HL-60/S4 treated with retinoic acid at 250 ng/mL for 4 days and 3 days (cell line): ENCODE data around the gene EIF3F.
"Not testable (repeated sequence)": the region's sequence is repeated elsewhere in the genome, so short reads cannot be mapped to it uniquely, and the experiment has no call there.

Source experiments
- in situ Hi-C: fragments of 300-500 bp; cut with MboI; formaldehyde crosslinking; loops from 2 replicates; pipeline ENCODE4 v1.7.0; 2022; ENCODE audit warnings: low sequenced_read_pairs

EIF3F gene

DNA sequence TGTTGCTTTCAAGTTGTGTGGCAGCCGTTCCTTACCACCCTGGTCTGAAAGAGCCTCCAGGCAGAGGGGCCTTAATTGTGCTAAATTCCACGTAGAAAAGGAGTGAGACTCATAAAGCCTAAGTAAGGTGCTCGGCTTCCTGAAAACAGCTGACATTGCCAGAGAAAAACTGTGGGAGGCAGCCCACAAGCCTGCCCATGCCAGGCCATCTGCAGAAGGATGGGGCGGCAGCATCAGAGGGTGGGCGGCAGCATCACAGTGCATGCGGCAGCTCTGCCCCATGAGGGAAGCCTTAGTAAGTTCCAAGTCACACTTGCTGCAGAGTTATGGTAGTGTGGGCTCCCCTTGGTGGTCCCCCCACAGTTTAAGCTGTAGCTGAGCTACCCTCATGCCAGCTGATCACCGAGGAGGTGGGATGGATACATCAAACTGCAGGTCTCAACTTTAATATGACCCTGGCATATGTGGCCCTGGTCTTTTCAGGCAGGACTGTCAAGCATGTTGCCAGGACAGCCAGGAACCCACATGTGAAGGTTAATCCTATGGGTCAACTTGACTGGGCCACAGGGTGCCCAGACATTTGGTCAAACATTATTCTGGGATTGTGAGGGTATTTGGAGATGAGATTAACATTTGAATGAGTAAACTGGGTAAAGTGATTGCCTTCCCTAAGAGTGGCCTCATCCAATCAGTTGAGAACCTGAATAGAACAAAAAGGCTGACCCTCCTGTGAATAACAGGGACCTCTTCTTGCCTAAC, 3.1 kb upstream of the EIF3F start:
- in situ Hi-C loops: no loop called here

DNA sequence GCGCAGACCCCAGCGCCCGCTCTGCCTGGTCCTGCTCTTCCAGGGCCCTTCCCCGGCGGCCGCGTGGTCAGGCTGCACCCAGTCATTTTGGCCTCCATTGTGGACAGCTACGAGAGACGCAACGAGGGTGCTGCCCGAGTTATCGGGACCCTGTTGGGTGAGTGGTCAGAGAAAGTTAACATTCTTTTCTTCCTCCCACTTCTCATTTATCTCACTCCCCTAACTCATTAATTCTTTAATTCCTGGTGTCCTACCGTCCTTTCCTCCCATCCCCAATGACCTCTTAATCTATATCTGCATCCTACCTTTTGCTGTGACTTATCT, 385 bp downstream of the EIF3F start:
- in situ Hi-C loops: not testable (repeated sequence)

DNA sequence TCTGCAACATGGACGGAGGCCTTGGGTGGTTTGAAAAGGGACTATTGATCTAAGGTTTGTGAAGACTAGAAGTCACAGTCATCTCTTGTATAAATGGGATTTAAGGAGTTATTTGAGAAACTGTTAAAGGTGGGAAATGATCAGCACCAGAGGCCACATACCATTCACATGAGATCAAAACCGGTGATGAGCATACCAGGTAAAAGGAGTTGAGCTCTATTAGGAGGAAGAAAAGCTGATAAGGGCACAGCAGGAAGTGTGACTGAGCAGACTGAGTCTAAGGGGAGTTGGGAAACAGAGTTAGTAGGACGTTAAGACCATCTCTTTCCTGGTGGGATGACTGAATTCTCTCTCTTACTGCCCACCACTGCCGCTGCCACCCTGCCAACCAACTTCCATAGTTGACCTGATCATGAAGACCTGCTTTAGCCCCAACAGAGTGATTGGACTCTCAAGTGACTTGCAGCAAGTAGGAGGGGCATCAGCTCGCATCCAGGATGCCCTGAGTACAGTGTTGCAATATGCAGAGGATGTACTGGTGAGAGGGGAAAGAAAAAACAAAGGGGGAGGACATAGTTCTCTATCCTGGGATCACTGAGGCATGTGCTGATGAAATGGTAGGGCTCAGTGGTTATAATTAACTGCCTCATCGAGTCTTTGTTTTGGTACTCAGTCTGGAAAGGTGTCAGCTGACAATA, 7.6 kb downstream of the EIF3F start:
- in situ Hi-C loops: no loop called here

DNA sequence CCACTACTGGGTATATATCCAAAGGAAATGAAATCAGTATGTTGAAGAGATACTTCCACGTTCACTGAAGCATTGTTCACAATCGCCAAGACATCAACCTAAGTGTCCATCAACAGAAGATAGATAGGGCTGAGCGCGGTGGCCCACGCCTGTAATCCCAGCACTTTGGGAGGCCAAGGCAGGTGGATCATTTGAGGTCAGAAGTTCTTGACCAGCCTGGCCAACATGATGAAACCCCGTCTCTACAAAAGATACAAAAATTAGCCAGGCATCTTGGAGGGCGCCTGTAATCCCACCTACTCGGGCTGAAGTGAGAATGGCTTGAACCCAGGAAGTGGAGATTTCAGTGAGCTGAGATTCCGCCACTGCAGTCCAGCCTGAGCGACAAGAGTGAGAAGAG, 12.7 kb downstream of the EIF3F start:
- in situ Hi-C loops: no loop called here

DNA sequence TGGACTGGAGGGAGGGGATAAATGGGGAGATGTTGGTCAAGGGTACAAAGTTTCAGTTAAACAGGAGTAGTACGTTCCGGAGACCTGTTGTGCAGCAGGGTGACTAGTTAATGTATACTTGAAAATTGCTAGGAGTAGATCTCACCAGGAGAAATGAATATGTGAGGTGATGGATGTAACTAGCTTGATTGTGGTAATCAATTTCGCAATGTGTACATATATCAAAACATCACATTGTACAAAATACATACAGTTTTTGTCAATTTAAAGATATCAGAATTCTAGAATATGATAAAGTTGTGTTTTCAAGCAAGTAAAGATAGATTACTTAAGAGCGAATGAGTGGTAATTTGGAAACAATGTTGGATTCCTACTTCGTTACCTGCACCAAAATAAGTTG, 13.3 kb downstream of the EIF3F start:
- in situ Hi-C loops: no loop called here

DNA sequence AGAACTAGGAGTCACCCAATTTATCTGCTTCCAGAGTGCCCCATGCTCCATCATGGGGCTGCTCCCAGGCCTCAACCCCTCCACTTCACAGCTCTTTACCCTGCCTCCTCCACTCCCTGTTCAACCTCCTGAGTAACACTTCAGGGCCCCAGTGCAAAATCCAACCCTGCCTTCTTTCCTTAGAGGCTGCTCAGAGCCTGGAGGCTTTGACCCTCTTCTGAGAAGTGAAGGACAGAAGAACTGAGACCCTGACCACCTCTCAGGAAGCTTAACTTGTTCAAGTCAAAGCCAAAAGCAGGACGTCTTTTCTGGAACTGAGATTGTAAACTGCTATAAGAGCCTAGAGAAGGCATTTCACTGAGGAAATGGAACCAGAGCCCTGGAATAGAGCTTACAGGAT, 15.5 kb downstream of the EIF3F start:
- in situ Hi-C loops: no loop called here

DNA sequence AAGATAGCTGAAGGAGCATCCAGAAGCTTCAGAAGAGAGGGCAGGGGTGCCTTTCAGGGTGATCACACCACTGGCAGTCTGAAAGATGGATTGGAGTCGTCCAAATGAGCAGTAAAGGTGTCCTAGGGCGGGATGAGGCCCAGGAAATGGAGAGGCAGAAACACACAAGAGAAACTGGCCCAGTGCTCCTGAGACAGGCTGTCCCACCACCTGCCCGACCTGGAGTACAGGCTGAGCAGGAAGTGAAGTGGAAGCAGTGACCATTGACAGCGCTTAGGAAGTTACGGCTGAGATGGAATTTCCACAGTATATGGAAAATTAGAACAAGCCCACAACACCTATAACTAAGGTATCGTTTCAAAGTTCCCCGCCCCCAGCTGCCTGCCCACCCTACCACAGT, 16.1 kb downstream of the EIF3F start:
- in situ Hi-C loops: no loop called here

DNA sequence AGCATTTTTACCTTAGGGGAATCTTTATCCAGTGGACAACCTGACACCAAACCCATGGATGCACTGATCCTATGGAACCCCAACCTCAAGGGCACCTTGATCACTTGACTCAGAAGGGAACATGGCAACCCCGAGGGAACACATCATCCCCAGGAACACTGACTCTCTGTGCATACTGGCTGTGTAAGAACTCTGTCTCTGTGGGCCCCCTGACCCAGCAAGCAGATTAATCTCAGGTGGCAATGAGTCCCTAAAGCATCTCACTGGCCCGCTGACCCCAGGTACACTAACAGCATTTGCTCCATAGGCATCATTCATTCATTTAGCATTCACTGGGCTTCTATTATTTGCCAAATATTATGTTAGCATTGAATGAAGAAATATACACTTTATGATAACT, 16.9 kb downstream of the EIF3F start:
- in situ Hi-C loops: no loop called here

DNA sequence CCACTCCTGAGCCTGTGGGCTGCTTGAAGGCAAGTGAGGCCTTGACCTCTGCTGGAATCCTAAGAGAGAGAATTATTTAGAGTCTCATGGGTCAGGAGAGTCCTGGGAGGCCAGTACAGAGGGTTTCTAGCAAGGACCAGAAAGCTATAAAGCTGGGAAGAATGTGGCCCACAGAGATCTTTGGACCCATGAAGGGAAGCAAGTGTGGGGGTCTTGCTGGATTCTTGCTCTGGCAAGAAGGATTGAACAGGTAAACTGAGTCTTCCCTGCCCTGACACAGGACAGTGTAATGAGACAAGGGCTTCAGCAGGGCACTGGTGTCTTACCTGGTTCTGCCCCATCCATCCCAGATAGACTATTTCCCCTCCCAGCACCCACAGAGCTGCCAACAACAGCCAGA, 18.4 kb downstream of the EIF3F start:
- in situ Hi-C loops: no loop called here

DNA sequence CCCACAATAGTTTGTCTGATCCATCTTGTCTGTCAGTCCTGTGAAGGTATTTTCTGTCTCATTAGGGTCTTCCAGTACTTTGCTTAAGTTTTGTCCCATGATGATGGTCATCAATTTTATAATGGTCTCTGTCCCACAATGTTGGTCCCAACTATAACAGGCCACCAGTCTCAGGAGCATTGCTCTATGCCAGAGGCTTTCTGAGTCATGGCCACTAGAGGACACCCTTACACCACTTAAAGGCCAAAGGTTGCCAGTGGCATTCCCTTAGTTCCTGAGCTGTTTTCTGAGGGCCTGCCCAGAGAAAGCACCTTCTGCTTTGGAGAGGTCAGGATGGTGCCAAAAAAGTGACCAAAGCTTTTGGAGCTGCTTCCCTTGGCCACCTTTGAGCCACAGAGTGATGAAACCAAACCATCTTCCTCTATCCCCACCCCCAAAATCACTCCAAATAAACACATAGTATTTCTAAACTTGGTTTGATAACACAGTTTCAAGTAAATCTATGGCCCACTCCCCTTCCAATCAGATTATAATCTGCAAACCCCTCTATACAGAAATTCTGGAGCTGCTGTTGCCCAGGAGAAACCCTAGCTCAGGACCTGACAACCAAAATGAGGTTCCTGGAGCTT, 19.3 kb downstream of the EIF3F start:
- in situ Hi-C loops: no loop called here

DNA sequence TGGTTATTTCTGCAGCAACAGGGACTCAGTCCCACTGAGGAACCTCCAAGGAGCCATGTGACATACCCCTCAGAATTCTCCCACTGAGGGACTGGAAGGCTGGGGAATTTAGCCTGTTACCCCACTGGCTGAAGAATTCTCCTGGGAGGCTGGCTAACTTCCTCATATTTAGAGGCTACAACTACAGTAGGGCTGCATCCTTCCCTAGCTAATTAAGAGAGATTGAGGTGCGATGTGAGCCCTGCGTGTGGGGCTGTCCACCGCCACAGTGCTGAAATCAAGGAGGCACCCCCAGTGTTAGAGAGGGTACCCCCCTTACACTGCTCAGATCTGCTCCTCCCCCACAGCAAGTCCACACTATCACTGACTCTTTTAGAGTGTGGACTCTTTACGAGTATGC, 21.1 kb downstream of the EIF3F start:
- in situ Hi-C loops: no loop called here

DNA sequence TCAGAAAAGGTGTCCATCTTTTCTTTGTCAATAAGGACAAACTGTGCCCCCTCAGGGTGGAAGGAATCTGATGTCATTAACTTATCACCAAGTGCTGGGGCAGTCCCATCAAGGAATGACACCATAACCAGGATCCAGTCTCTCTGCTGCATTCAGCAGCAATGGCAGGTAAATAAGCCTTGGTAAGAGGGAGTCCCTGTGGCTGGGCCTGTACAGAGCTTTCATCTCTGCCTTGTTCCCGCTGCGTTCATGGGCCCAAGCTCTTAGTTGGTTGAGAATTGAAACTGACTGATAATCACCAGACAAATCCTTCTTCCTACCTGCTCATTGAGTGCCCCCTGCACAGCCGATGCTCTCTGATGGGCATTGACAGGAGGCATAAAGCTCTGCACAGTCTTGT, 22.7 kb downstream of the EIF3F start:
- in situ Hi-C loops: no loop called here

DNA sequence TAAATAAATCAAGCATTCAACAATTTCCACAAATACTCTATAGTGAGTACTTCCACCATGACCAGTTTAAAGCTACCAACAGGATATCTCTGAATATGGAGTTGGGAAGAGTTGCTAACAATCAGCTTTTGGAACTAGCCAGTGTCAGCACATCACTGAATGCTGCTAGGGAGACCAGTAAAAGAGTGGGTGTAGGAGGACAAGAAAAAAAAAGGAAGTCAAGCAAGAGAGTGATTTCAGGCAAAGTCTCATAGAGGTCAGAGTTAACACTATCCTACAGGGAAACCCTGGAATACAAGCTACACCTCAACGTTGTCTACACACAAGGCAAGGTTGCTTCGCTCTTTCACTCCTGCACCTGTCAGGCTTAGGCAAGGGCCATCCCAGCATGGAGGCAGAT, 24.2 kb downstream of the EIF3F start:
- in situ Hi-C loops: no loop called here

DNA sequence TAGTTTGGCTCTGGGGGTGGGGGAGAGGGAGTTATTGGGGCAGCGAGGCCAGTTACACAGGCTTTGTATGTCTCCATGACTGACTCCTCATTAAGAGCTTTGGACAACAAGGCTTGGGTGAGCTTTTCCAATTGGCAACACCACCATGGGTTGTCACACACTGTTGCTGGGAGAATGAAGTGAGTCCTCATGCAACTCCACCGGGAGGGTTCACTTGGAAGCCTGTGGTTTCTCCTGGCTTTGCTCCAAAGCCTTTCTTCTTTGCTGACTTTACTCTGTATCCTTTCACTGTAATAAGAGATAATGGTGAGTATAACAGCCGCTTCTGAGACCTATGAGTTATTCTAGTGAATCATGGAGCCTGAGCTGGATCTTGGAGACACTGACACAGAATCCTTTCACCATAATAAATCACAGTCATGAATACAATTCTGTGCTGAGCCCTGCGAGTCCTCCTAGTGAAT, 24.9 kb downstream of the EIF3F start:
- in situ Hi-C loops: no loop called here

DNA sequence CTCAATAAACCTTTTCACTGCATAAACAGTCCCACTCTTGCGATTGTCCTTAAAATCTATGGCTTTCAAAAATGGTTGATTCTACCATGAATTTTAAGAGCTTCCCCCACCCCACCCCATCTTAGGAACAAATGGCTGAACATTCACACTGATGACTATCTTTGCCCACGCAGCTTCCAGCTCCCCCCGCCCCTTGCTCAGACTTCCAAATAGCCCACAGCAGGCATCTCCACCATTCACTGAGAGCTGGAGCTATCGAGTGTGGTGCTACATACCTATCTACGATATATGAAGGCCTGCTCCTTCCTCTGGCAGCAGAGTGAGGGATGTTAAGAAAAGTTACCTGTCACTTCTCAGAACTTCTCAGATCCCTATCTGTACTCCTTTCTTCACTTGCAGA, 26.7 kb downstream of the EIF3F start:
- in situ Hi-C loops: no loop called here

DNA sequence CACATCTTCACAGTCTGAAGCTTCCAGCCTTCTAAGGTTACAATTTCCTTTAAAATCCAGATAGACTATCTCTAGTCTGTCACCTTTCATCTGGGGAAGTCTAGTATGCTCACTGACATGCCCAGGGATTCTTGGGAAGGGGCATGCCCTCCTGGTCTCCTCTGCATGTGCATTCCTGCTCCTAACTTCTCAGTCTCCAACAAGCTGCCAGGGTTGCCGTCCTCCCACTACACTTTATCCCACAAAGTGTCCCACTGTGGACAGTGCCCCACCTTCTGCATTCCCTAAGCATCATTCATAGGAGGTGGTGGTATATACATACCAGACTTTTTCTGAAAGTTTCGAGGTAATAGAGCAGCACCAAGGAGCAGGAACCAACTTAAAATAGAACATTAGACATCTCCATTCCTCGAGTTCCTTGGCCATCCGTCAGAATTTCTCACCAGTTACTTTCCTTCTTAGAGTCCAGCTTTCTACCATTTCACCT, 28.7 kb downstream of the EIF3F start:
- in situ Hi-C loops: no loop called here

DNA sequence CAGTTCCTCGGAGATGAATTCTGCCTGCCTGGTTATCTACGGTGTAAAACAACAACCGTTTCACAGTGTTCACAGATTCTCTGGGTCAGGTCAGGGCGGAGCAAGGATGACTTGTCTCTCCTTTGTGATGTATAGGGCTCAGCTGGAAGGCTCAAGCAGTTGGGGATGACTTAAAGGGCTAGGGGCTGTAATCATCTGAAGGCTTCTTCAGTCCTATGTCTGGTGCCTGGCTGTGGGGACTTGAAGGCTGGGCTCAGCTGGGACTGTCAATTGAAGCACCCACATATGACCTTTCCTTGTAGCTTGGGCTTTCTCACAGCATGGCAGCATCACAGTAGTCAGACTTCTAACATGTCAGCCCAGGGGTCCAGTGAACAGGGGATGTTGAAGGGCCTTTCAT, 29.3 kb downstream of the EIF3F start:
- in situ Hi-C loops: no loop called here

DNA sequence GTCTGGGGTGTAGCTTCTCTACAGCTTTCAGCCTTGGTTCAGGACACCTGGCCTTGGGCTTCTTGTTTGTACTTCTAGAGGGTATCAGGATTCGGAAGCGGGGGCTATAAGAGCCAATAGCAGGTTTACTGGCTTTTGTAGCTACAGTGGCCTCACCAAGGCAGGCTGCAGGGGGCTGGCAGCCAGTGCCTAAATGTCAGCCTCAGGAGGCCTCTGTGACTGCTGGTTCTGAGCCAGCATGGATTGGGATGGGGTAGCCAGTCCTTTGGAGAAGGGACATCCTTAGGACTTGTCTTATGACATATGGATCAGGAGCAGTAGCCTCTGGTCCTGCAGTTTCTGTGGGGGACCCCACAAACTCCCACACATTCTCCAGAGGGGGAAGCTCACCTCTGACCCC, 29.9 kb downstream of the EIF3F start:
- in situ Hi-C loops: no loop called here

DNA sequence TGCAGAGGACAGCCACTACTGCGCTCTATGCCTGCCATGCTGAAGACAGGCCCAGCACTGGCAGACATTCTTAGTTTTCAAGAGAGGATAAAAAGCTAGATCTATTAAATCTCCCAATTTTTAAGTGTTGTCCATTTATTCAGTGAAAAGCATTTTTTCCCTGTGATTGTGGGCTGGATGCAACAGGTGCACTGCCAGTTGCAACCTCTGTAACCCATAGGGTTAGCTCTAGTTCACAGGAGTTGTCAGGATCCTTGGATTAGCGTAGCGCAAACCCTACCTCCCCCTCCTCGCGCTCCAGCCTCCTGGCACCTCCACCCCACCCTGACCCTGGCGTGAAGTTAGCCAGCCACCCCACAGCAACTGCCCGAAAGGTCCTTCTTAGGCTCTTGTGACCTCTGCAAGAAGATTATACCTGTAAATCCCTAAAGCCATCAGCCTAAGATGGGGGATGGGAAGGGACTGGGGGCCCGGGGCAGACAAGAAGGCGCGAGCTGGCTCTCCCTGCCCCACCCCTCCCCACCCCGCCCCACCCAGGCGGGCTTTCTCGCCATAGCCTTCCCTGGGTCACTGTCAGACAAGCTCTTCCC, 30.9 kb downstream of the EIF3F start:
- in situ Hi-C loops: no loop called here

DNA sequence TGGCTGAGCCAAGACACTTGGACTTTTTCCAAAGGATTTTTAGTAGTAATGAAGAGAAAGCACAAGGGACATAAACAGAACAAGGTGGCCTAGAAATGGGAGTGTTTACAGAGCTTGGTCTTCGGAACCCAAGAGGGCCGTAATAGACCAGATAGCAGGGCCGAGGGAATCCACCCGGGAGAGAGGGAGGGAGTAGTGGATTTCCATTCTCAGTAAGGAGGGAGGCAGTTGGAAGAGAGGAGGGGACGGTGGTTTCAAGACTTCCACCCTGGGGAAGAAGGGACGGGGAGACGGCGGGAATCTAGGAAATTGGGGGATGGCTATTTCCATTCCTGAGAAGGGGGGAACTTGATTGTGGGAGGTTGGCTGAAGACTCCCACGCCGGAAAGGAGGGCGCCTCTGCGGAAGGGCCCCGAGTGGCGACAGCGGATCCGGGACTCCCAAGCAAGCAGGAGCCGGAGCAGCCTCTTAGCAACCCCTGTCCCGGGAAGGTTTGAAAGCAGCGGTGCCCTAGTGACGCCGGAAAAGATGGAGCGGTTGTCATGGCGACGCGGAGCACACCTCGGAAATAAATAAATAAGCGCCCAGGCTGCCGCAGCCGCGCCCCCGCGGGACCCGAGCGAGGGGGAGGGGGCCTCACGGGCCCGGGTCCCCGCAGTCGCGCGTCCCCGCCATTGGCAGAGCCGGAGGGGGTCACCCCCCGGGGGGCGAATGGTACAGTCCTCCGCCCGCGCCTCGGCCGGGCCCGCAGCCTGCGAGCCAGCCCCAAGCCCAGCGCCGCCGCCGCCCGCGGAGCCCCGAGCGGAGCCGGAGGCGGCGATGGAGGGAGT, 31.6 kb downstream of the EIF3F start:
- in situ Hi-C loops: no loop called here
